Prostate gland (tissue), 2 donors: ENCODE results near the gene TTC39B.

Experiments used
- POLR2A ChIP-seq: fragments of 450-650 bp; IDR thresholded peaks from one replicate; pipeline ENCODE4 v1.6.1; 2016; ENCODE audit warnings: antibody characterized with exemption, mild to moderate bottlenecking
- TF ChIP-seq, protein P1 (sequence below), 4 experiments: fragments of 200-600 bp in 2 of 4; fragments of 450-650 bp in 2 of 4; sonication (generic) in 2 of 4; IDR thresholded peaks; 1 replicate in 3 of 4; 2 replicates in 1 of 4; pipeline ENCODE4 v1.5.1; 2016 to 2019; ENCODE audit warnings: antibody characterized with exemption in 4 of 4, mild to moderate bottlenecking in 2 of 4, moderate library complexity in 2 of 4

DNA sequence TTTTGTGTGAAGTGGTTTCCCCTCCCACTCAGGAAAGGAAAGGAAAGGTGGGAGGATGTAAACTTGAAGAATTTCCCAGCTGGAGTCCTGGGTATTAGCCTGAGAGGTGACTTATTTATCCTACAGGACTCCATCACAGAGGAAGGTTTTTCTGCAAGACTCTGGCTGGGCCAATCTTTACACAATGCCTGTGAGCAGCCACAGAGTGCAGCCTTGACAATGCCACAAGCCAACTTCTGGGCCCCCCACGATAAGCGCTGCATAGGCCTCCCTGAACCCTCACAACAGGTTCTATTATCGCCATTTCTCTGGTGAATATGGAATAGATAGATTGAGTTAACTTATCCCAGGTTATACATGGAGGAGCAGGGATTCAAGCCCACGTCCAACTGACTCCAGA lies 12.4 kb downstream of the TTC39B start:
- TF ChIP-seq, protein P1, sequence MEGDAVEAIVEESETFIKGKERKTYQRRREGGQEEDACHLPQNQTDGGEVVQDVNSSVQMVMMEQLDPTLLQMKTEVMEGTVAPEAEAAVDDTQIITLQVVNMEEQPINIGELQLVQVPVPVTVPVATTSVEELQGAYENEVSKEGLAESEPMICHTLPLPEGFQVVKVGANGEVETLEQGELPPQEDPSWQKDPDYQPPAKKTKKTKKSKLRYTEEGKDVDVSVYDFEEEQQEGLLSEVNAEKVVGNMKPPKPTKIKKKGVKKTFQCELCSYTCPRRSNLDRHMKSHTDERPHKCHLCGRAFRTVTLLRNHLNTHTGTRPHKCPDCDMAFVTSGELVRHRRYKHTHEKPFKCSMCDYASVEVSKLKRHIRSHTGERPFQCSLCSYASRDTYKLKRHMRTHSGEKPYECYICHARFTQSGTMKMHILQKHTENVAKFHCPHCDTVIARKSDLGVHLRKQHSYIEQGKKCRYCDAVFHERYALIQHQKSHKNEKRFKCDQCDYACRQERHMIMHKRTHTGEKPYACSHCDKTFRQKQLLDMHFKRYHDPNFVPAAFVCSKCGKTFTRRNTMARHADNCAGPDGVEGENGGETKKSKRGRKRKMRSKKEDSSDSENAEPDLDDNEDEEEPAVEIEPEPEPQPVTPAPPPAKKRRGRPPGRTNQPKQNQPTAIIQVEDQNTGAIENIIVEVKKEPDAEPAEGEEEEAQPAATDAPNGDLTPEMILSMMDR (IDR thresholded peaks at IDR 0.05) = no peak
- no peak for TF ChIP-seq POLR2A
